ENCODE data around the gene GIT2. TPM values are rescaled to one million over a fixed set of nuclear protein-coding genes. Genes with fewer than 3 reads are reported as not detected.
"Not testable (repeated sequence)": the region's sequence is repeated elsewhere in the genome, so short reads cannot be mapped to it uniquely, and the experiment has no call there.

GIT2 gene
- total and polyA plus RNA-seq, 2 of the 8 experiments (the other 6 are each of a cell fraction or from before 2014, with no cell fraction given), result 9.6 to 20.7 TPM

DNA sequence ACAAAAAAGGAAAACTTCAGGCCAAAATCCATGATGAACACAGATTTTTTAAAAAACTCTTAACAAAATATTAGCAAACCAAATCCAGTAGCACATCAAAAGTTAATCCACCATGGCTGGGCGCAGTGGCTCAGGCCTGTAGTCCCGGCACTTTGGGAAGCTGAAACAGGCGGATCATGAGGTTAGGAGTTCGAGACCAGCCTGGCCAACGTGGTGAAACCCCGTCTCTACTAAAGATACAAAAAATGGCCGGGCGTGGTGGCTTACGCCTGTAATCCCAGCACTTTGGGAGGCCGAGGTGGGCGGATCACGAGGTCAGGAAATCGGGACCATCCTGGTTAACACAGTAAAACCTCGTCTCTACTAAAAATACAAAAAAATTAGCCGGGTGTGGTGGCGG is 9.9 kb downstream of the GIT2 start:
- H4K8ac ChIP-seq (ENCODE audit: extremely low read depth, insufficient read depth, low read length); H2BK5ac ChIP-seq (ENCODE audit: low read depth, low read length); H2AFZ ChIP-seq (ENCODE audit: low read length); H2BK20ac ChIP-seq (ENCODE audit: low read length); H4K91ac ChIP-seq (replicated peaks; ENCODE audit: insufficient read length, low read length); H3K4me2 ChIP-seq (ENCODE audit: insufficient read depth in 1 of 2, low read depth in 2 of 2, low read length in 2 of 2); H3K4me3 ChIP-seq (ENCODE audit: extremely low read depth in 1 of 4, insufficient read depth in 2 of 4, low read depth in 3 of 4, low read length in 4 of 4); POLR2A ChIA-PET (ENCODE audit: partially characterized antibody); H2AK5ac ChIP-seq (ENCODE audit: low read depth, low read length); H3K9me3 ChIP-seq (ENCODE audit: insufficient read depth in 2 of 2, low read depth in 1 of 2, low read length in 1 of 2); H4K5ac ChIP-seq (ENCODE audit: insufficient read length, low read depth, low read length); H3K27me3 ChIP-seq (replicated peaks in 1 of 4; ENCODE audit: control insufficient read depth in 3 of 4, extremely low read depth in 1 of 4, insufficient read depth in 3 of 4, low read length in 3 of 4); H3K23ac ChIP-seq (ENCODE audit: insufficient read length); FAIRE-seq; H2BK120ac ChIP-seq (replicated peaks; ENCODE audit: low read depth, low read length); CTCF ChIA-PET (ENCODE audit: partially characterized antibody); H3K4ac ChIP-seq (replicated peaks; ENCODE audit: insufficient read length, low read depth, low read length); H3K14ac ChIP-seq (ENCODE audit: insufficient read length); H3K27ac ChIP-seq (ENCODE audit: low read depth, low read length); H4K20me1 ChIP-seq (replicated peaks in 1 of 2; ENCODE audit: control insufficient read depth in 1 of 2, insufficient read depth in 2 of 2, low read length in 2 of 2); DNase-seq (ENCODE audit: low read depth in 1 of 2, low spot score in 2 of 2); H3K18ac ChIP-seq (ENCODE audit: extremely low read depth, low read length); H3K23me2 ChIP-seq (ENCODE audit: low read depth, low read length); H2BK15ac ChIP-seq (ENCODE audit: low read length); H3K79me2 ChIP-seq (ENCODE audit: control insufficient read depth in 1 of 2, insufficient read depth in 2 of 2, low read length in 2 of 2); H3K9ac ChIP-seq (replicated peaks in 1 of 4; ENCODE audit: extremely low read depth in 1 of 4, low read depth in 3 of 4, low read length in 3 of 4); H3K56ac ChIP-seq (replicated peaks; ENCODE audit: insufficient read length, low read depth, low read length); H2BK12ac ChIP-seq (ENCODE audit: low read depth, low read length); H3K79me1 ChIP-seq (ENCODE audit: low read depth, low read length); H3K4me1 ChIP-seq (replicated peaks in 1 of 4; ENCODE audit: control insufficient read depth in 3 of 4, insufficient read depth in 4 of 4, low read length in 3 of 4): not testable (repeated sequence)
- H3K36me3 ChIP-seq (ENCODE audit: control insufficient read depth in 2 of 4, insufficient read depth in 4 of 4, low read length in 3 of 4), result peaks cover 2 to 25% (median 7%) of the 10 kb centered on the region in 4 experiments; a peak in 6 of 8 replicates
- WGBS, 2 experiments (ENCODE audit: extremely low coverage in 1 of 2, insufficient coverage in 1 of 2, insufficient read length in 1 of 2, insufficient replicate concordance in 2 of 2, low coverage in 1 of 2, low lambda C conversion rate in 2 of 2, missing lambda C conversion rate in 1 of 2), result 99% methylated on average over 12 of the region's 16 CpGs; no CpG with 5 or more reads in 1 of the 2 experiments
